NCI-H128 (cell line): ENCODE measurements around the gene CT45A3.
"Not testable (repeated sequence)": the region's sequence is repeated elsewhere in the genome, so short reads cannot be mapped to it uniquely, and the experiment has no call there.

Experiments
- DNase-seq: peaks from one replicate; lab custom pipeline; 2025; ENCODE audit not compliant: unreplicated experiment; lab: John Stamatoyannopoulos, UW

The CT45A3 gene

GRCh38 chrX:135768091-135768490 lies at the start of gene CT45A3:
CT45A3 (minus strand) TSS chrX:135768191; CDS start chrX:135764444, 3,747 bp downstream.
- not testable (repeated sequence) for DNase-seq

GRCh38 chrX:135802687-135803086 lies 34.7 kb upstream of the CT45A3 start, which contains the start of gene CT45A6:
CT45A6 (minus strand) TSS chrX:135802787; CDS start chrX:135798993, 3,794 bp downstream.
- DNase-seq = not testable (repeated sequence)

DNA sequence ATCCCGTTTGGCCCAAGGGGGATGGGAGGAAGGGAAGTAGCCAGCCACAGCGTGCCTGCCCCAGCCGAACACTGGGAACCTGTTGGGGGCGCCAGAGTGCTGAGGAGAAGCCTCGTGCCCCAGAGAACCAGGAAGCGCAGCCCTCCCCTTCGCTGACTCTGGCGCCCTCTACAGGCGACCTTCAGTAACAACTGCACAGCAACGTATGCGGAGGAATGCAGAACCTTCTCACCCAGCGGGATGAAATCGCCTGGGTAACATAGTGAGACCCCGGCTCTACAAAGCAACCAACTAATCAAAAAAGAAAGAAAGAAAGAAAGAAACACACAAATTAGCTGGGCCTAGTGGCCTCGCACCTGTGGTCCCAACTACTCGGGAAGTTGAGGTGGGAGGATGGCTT lies 17.4 kb upstream of the CT45A3 start, which contains the start of gene CT45A5:
Gene CT45A5, minus strand, starts transcription at position 101 of the 400 bp plus-strand sequence. CDS start 3,774 bp downstream, outside the sequence.
- not testable (repeated sequence) for DNase-seq

DNA sequence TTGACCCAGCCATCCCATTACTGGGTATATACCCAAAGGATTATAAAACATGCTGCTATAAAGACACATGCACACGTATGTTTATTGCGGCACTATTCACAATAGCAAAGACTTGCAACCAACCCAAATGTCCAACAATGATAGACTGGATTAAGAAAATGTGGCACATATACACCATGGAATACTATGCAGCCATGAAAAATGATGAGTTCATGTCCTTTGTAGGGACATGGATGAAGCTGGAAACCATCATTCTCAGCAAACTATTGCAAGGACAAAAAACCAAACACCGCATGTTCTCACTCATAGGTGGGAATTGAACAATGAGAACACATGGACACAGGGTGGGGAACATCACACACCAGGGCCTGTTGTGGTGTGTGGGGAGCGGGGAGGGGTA lies 23.3 kb downstream of the CT45A3 start:
- not testable (repeated sequence) for DNase-seq

DNA sequence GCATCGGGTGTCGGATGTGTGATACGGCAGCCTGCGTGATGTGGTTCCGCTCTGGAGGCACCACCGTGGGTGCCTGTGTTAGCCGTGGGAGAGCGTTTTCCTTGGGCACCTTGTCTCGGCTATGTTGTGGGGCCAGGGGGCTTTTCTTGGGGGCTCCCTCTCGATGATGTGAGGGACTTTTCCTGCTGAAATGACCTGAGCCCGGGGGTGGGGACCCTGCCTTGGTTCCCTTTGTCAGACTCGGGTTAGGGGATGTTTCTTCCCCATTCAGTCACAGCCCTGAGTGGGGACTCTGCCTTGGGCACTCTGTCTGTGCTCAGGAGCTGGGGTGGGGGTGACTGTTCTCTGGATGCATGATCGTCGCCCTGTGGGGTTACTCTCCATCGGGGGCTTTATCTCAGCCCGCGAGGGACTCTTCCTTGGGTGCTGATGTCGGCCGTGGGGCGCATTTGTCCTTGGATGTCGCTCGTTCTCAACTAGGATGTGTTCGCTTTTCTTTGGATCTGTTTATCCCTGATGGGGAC lies 26.7 kb downstream of the CT45A3 start:
- no peak for DNase-seq

DNA sequence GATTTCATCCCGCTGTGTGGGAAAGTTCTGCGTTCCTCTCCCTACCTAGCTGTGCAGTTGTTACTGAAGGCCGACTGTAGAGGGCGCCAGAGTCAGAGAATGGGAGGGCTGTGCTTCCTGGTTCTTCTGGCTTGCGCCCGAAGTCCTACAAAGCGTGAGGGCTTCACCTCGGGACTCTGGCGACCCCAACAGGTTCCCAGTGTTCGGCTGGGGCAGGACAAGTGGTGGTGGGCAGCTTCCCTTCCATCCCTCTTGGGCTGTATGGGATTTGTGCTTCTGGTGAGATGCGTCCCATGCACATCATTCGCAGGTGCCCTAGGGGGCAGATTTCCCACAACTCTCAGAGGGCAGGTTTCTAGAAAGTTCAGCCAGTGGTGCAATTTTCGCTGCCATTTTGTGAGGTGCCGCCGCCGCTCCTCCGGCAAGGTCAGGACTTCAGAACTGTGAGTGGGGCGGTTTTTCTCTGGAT lies 27.3 kb downstream of the CT45A3 start:
- no peak for DNase-seq

DNA sequence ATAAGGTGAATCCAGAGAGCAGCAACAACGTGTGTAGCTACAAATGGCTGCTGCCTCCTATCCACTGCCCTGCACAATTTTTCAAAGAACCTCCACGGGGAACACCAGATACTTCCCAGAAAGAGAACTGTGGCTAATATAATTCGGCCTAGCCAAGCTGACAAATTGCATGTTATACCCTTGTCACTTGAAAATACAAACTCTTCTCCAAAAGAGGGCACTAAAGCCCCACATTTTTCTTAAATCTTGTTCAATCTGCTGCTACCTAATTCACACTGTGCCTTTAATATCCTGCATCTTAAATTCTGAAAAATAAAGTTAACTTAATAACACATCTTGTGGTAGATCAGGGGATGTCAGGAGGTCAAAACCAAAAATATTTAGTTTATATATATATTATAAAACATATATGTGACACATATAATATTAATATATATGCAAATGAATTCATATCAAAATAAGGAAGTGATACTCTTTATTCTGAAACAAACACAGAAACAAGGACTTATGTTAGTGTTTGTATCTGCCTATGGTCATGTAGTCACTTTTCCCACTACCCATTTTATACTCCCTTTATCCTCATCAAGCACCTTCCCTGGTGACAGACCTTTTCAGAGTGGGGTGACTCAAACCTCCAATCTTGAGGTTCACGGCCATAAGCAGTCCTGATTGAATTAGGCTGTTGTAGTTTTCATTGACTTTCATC lies 30.5 kb downstream of the CT45A3 start:
- DNase-seq = no peak

- DNase-seq = not testable (repeated sequence)
Measured at GRCh38 chrX:135734666-135735065, 33.3 kb downstream of the CT45A3 start.

DNA sequence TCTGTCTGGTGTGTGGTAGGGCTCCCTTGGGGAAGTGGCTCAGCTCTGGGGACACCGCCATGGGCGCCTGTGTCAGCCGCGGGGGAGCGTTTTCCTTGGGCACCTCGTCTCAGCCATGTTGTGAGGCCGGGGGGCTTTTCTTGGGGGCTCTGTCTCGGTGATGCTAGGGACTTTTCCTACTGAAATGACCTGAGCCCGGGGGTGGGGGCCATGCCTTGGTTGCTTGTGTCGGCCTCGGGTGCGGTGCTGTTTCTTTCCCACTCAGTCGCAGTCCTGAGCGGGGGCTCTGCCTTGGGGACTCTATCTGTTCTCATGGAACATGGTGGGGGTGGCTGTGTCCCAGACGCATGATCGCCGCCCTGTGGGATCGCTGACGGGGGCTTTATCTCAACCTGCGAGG lies 54.2 kb downstream of the CT45A3 start:
- DNase-seq = no peak

- DNase-seq = not testable (repeated sequence)
Measured at GRCh38 chrX:135713183-135713689, 54.8 kb downstream of the CT45A3 start, which contains the start of gene CT45A1. CT45A1 (plus strand) TSS chrX:135713639; CDS start chrX:135718941, 5,302 bp downstream.
